Spleen (tissue), 11 donors: Measurements from ENCODE around the gene CITED2. TPM values are rescaled to one million over a fixed set of nuclear protein-coding genes. Genes with fewer than 3 reads are reported as not detected.

Experiments
- DNase-seq: peaks from one replicate; pipeline ENCODE4 v3.0.0-alpha.2; 2020
- H3K27ac ChIP-seq, 8 donors: fragments of 200-600 bp; sonication (generic) in 7 of 8; 1 replicate in 4 of 8; 2 replicates in 4 of 8; pipeline versions ENCODE4 v1.5.0 to v1.8.0; 2016 to 2021; ENCODE audit warnings: inconsistent platforms in 4 of 8, mild to moderate bottlenecking in 4 of 8, moderate library complexity in 1 of 8
- H3K27me3 ChIP-seq, 7 donors: fragments of 200-600 bp; sonication (generic) in 6 of 7; replicated peaks in 1 of 7; 1 replicate in 4 of 7; 2 replicates in 3 of 7; pipeline versions ENCODE4 v1.5.0 to v1.8.0; 2016 to 2021; ENCODE audit warnings: inconsistent platforms in 3 of 7, mild to moderate bottlenecking in 1 of 7
- H3K36me3 ChIP-seq, 6 donors: fragments of 200-600 bp; sonication (generic) in 5 of 6; 1 replicate in 4 of 6; 2 replicates in 2 of 6; pipeline versions ENCODE4 v1.5.0 to v1.8.0; 2016 to 2021; ENCODE audit warnings: inconsistent platforms in 2 of 6
- H3K4me1 ChIP-seq, 6 donors: fragments of 200-600 bp; sonication (generic) in 5 of 6; 1 replicate in 3 of 6; 2 replicates in 3 of 6; pipeline versions ENCODE4 v1.5.0 to v1.8.0; 2016 to 2021; ENCODE audit warnings: inconsistent platforms in 3 of 6
- H3K4me3 ChIP-seq, 8 donors: fragments of 200-600 bp; sonication (generic) in 7 of 8; 1 replicate in 4 of 8; 2 replicates in 4 of 8; pipeline versions ENCODE4 v1.5.0 to v1.8.0; 2016 to 2021; ENCODE audit warnings: inconsistent platforms in 4 of 8, mild to moderate bottlenecking in 4 of 8, moderate library complexity in 2 of 8
- H3K9me3 ChIP-seq, 8 donors: fragments of 200-600 bp; sonication (generic) in 7 of 8; 1 replicate in 4 of 8; 2 replicates in 4 of 8; pipeline versions ENCODE4 v1.5.0 to v1.8.0; 2016 to 2021; ENCODE audit warnings: inconsistent platforms in 4 of 8
- CTCF ChIP-seq, 11 experiments: fragments of 200-600 bp in 7 of 11; fragments of 450-650 bp in 4 of 11; sonication (generic) in 4 of 11; IDR thresholded peaks in 8 of 11; conservative IDR thresholded peaks in 3 of 11; 1 replicate in 7 of 11; 2 replicates in 4 of 11; pipeline versions ENCODE4 v1.4.0 to v1.8.0; 2016 to 2021; ENCODE audit warnings: antibody characterized with exemption in 11 of 11, inconsistent platforms in 4 of 11, mild to moderate bottlenecking in 1 of 11
- POLR2A ChIP-seq, 3 donors: fragments of 450-650 bp; IDR thresholded peaks; one replicate each; pipeline ENCODE4 v1.5.1; 2017; ENCODE audit warnings: antibody characterized with exemption in 3 of 3, mild to moderate bottlenecking in 1 of 3
- POLR2AphosphoS5 ChIP-seq, 3 donors: sonication (generic); formaldehyde crosslinking; IDR thresholded peaks; one replicate each; pipeline ENCODE4 v1.5.1; 2017; ENCODE audit warnings: antibody characterized with exemption in 3 of 3
- WGBS, 5 donors: extraction: QIAGEN DNeasy Blood & Tissue Kit in 3 of 5; methylation state at CpG; one replicate each; pipeline versions ENCODE4 v1.1.5 to v1.1.7; 2013 to 2018; 5-methylcytosine and 5-hydroxymethylcytosine counted together
- intact Hi-C: fragments of 100-400 bp; cut with DNase I; formaldehyde crosslinking; loops from one replicate; pipeline ENCODE4 v1.15.0; 2023; ENCODE audit warnings: low total_unique reads
- polyA plus RNA-seq, 3 donors: library from polyadenylated mRNA; stranded (reverse); fragments of 200-250 nt; gene quantifications; one replicate each; pipeline ENCODE4 v1.2.1, GENCODE V29; 2013
- total RNA-seq, 7 donors: library from RNA; depleted of rRNA in 3 of 7; stranded (reverse); fragments of >200 nt in 3 of 7; fragmentation: NEBNext Ultra II Directional in 4 of 7; extraction: Animal tissue kit (Norgen Biotek cat#: 25700) in 4 of 7; gene quantifications; one replicate each; pipeline versions ENCODE4 v1.1.0 to v1.2.1, GENCODE V29; 2016 to 2021
- donor health status: healthy with polysubstance abuse.
- donor health status: DM: no; HTN: no; CAD: no; lungs with moderate emphysema.
- donor health status: DM: no; HTN: no; CAD: no.
- donor health status: Bipolar disorder and iron deficiency.
- donor health status: healthy.
- donor health status: DM: no; HTN: no; CAD: no.
- donor health status: DM: yes; HTN: yes; CAD: no.

Gene CITED2
- total and polyA plus RNA-seq, 10 donors, result 12.9 to 213 (median 145) TPM

GRCh38 chr6:139361211-139361610, 13.2 kb downstream of the CITED2 start:
- DNase-seq, result no peak
- Histone ChIP-seq H3K36me3 (peaks cover 0 to 4% (median 0%) of the 10 kb centered on the region in 6 donors), H3K27ac (peak overlapping the region in 2 of 8 donors; percentile 13 to 19), H3K4me1 (peaks cover 4 to 35% (median 10%) of the 10 kb centered on the region in 6 donors), H3K27me3 (no peaks in the 10 kb centered on the region), H3K4me3 (no peak overlapping the region), H3K9me3 (no peaks in the 10 kb centered on the region)
- TF ChIP-seq POLR2AphosphoS5 (IDR thresholded peaks at IDR 0.05) (no peak), POLR2A (IDR thresholded peaks at IDR 0.05) (no peak), CTCF (IDR thresholded peaks at IDR 0.05 in 8 of 11, conservative IDR thresholded peaks at IDR 0.05 in 3 of 11) (no peak)
- intact Hi-C loops, result loop anchor here (5.0 kb wide), 3 partner anchors 139 to 544 kb away; no protein-coding TSS in a partner anchor
- 14 to 40% (median 31%) methylated on average over 2 of the region's 2 CpGs for WGBS, 5 donors

GRCh38 chr6:139356924-139357323, 17.5 kb downstream of the CITED2 start:
- H3K36me3 ChIP-seq, result peaks cover 0 to 4% (median 0%) of the 10 kb centered on the region in 6 donors
- H3K27ac ChIP-seq, result no peak overlapping the region
- no peak for TF ChIP-seq POLR2A (IDR thresholded peaks at IDR 0.05)
- intact Hi-C loops, result no loop called here
- 93 to 100% (median 98%) methylated on average over 2 of the region's 2 CpGs for WGBS, 5 donors
- no peaks in the 10 kb centered on the region for H3K9me3 ChIP-seq
- no peaks in the 10 kb centered on the region for H3K27me3 ChIP-seq
- no peak overlapping the region for H3K4me3 ChIP-seq
- DNase-seq, result no peak
- H3K4me1 ChIP-seq, result peaks cover 0 to 12% (median 3%) of the 10 kb centered on the region in 6 donors

GRCh38 chr6:139355777-139356445, 18.5 kb downstream of the CITED2 start:
- peaks cover 0 to 2% (median 0%) of the 10 kb centered on the region in 6 donors for H3K4me1 ChIP-seq
- peaks cover 0 to 4% (median 0%) of the 10 kb centered on the region in 6 donors for H3K36me3 ChIP-seq
- H3K4me3 ChIP-seq, result no peak overlapping the region
- no peak for DNase-seq
- intact Hi-C loops, result no loop called here
- 96 to 99% (median 98%) methylated on average over 7 of the region's 7 CpGs for WGBS, 5 donors
- no peak overlapping the region for H3K27ac ChIP-seq
- TF ChIP-seq CTCF (IDR thresholded peaks at IDR 0.05 in 8 of 11, conservative IDR thresholded peaks at IDR 0.05 in 3 of 11), result no peak
- TF ChIP-seq POLR2A (IDR thresholded peaks at IDR 0.05), result no peak
- no peak for TF ChIP-seq POLR2AphosphoS5 (IDR thresholded peaks at IDR 0.05)
- H3K27me3 ChIP-seq, result no peaks in the 10 kb centered on the region
- no peaks in the 10 kb centered on the region for H3K9me3 ChIP-seq

- peaks cover 0 to 4% (median 0%) of the 10 kb centered on the region in 6 donors for H3K36me3 ChIP-seq
- no peak for DNase-seq
- no peak overlapping the region for H3K4me3 ChIP-seq
- no peaks in the 10 kb centered on the region for H3K4me1 ChIP-seq
- WGBS, 5 donors, result 80 to 88% (median 84%) methylated on average over 2 of the region's 2 CpGs
- TF ChIP-seq CTCF (IDR thresholded peaks at IDR 0.05 in 8 of 11, conservative IDR thresholded peaks at IDR 0.05 in 3 of 11) (no peak), POLR2A (IDR thresholded peaks at IDR 0.05) (no peak), POLR2AphosphoS5 (IDR thresholded peaks at IDR 0.05) (no peak)
- intact Hi-C loops, result no loop called here
- H3K27ac ChIP-seq, result no peak overlapping the region
- no peaks in the 10 kb centered on the region for H3K9me3 ChIP-seq
- no peaks in the 10 kb centered on the region for H3K27me3 ChIP-seq
Observed at GRCh38 chr6:139355172-139355571, 19.3 kb downstream of the CITED2 start.
